ENCODE results near the gene SHROOM2.

DNA sequence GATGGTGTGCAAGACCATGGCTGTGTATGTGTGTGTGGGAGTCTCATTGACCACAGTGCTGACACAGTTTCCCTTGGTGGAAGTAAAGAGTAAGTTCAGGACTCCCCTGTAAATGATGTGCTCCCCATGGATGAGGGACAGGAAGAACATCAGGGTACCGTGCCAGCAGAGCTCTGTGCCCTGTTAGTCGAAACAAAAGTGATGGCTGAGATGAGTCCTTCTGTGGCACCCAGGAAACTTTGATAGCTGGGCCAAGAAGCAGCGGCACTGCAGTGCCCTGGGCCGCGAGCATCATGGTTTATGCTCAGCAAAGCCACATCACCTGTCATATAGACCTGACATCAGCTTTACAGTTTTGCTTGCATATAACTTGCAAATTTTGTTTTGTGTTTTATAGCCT lies 119.5 kb downstream of the SHROOM2 start:
- TF ChIP-seq, protein P1, sequence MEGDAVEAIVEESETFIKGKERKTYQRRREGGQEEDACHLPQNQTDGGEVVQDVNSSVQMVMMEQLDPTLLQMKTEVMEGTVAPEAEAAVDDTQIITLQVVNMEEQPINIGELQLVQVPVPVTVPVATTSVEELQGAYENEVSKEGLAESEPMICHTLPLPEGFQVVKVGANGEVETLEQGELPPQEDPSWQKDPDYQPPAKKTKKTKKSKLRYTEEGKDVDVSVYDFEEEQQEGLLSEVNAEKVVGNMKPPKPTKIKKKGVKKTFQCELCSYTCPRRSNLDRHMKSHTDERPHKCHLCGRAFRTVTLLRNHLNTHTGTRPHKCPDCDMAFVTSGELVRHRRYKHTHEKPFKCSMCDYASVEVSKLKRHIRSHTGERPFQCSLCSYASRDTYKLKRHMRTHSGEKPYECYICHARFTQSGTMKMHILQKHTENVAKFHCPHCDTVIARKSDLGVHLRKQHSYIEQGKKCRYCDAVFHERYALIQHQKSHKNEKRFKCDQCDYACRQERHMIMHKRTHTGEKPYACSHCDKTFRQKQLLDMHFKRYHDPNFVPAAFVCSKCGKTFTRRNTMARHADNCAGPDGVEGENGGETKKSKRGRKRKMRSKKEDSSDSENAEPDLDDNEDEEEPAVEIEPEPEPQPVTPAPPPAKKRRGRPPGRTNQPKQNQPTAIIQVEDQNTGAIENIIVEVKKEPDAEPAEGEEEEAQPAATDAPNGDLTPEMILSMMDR (IDR thresholded peaks at IDR 0.05): no peak
- TF ChIP-seq POLR2A (IDR thresholded peaks at IDR 0.05): no peak

All from esophagus squamous epithelium (tissue), 4 donors.